Globus pallidus (tissue), 1 donor: Measurements from ENCODE around the gene SRP9.
"Not testable (repeated sequence)": the region's sequence is repeated elsewhere in the genome, so short reads cannot be mapped to it uniquely, and the experiment has no call there.

Source experiments
- DNase-seq: peaks from one replicate; pipeline ENCODE4 v3.0.0-alpha.2; 2015; ENCODE audit warnings: low spot score

The SRP9 gene

GRCh38 chr1:225776294-225776693 is 1.3 kb upstream of the SRP9 start:
- DNase-seq: no peak

DNA sequence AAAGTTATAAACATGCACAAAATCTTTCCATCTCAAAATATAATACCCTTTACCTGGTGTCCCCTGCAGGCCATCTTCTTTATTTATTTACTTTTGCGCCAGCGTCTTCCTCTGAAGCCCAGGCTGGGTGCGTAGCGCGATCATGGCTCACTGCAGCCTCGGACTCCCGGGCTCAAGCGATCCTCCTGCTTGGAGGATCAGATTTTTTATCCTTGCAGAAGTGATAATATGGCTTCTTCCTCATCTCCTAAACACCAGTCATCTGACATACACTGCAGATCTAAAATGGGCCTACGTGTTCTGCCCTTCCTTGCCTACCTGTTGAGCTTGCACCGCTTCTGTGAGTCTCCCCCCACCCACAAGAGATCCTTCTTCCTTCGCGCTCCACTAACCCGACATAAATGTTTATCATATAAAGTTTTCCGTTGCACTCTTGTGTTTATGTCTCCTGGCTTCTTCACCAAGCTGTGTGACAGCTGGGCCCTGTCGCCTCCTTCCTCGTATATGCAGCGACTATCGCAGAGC is 506 bp upstream of the SRP9 start:
- no peak for DNase-seq

- no peak for DNase-seq
Observed at GRCh38 chr1:225778337-225778669, 677 bp downstream of the SRP9 start.

- DNase-seq: not testable (repeated sequence)
Observed at GRCh38 chr1:225779165-225779564, 1.5 kb downstream of the SRP9 start.

GRCh38 chr1:225780134-225780533 is 2.5 kb downstream of the SRP9 start:
- no peak for DNase-seq

DNA sequence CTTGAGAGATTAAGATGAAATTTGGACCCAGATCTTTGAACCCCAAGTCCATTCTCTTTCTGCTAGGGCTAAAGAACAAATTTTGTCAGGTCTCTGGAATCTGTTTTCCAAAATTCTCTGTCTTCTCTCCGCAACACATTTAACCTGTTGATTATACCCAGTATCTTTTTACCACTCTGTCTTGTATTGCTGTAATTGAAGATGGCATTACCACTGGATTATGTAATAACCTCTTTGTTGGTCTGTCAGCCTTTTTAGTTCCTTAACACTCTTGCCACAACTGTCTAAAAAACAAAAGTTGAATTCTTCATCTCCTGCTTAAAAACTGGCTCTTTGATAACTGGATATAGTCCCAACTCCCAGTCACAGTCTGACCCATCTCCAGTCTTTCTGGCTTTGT is 3.0 kb downstream of the SRP9 start:
- DNase-seq: no peak

DNA sequence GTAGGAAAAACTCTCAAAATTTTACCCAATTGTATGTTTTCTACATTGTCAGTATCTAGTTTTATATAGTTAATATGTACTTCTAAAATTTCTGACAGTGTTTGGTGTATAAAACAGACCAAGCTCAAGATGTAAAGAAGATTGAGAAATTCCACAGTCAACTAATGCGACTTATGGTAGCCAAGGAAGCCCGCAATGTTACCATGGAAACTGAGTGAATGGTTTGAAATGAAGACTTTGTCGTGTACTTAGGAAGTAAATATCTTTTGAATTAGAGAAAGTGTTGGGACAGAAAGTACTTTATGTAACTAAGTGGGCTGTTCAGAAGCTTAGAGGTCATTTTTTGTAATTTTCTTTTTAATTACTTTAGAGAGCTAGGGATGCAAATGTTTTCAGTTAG is 11.5 kb downstream of the SRP9 start:
- DNase-seq: not testable (repeated sequence)

DNA sequence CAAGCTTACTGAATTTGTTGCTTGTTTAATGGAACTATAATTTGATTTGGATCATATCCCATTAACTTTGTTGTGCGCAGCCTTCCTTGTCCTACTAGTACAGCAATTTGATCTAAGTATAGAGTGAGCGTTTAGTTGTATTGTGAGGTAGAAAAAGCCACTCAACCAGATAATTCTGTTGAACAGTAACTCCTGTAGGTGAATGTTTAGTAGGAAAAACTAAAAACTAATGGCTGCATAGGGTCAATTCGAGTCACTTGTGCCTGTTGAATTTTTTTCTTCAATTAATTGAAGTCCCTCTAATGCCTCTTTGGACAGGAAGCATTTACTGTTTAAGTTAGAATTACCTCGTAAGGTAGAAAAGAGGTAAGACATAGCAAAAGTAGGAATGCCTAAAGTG is 17.3 kb downstream of the SRP9 start:
- no peak for DNase-seq

DNA sequence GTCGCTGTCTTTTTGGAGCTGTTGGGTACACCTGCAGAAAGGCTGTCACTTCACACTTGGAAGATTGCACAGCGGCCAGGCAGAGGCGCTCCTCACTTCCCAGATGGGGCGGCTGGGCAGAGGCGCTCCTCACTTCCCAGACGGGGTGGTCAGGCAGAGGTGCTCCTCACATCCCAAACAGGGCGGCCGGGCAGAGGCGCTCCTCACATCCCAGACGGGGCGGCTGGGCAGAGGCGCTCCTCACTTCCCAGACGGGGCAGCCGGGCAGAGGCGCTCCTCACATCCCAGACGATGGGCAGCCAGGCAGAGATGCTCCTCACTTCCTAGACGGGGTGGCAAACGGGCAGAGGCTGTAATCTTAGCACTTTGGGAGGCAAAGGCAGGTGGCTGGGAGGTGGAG is 18.5 kb downstream of the SRP9 start:
- DNase-seq: not testable (repeated sequence)

- DNase-seq: not testable (repeated sequence)
Observed at GRCh38 chr1:225801146-225801545, 23.5 kb downstream of the SRP9 start.

GRCh38 chr1:225806249-225806648 is 28.6 kb downstream of the SRP9 start:
- no peak for DNase-seq

GRCh38 chr1:225806736-225807135 is 29.1 kb downstream of the SRP9 start:
- not testable (repeated sequence) for DNase-seq

GRCh38 chr1:225808136-225808535 is 30.5 kb downstream of the SRP9 start:
- DNase-seq: no peak

- DNase-seq: peak; percentile 81
Observed at GRCh38 chr1:225809842-225810578, 32.4 kb downstream of the SRP9 start, which contains the start of gene EPHX1. Gene EPHX1, plus strand, starts transcription at chr1:225810124. Its CDS starts 18,606 bp downstream, at chr1:225828730.

DNA sequence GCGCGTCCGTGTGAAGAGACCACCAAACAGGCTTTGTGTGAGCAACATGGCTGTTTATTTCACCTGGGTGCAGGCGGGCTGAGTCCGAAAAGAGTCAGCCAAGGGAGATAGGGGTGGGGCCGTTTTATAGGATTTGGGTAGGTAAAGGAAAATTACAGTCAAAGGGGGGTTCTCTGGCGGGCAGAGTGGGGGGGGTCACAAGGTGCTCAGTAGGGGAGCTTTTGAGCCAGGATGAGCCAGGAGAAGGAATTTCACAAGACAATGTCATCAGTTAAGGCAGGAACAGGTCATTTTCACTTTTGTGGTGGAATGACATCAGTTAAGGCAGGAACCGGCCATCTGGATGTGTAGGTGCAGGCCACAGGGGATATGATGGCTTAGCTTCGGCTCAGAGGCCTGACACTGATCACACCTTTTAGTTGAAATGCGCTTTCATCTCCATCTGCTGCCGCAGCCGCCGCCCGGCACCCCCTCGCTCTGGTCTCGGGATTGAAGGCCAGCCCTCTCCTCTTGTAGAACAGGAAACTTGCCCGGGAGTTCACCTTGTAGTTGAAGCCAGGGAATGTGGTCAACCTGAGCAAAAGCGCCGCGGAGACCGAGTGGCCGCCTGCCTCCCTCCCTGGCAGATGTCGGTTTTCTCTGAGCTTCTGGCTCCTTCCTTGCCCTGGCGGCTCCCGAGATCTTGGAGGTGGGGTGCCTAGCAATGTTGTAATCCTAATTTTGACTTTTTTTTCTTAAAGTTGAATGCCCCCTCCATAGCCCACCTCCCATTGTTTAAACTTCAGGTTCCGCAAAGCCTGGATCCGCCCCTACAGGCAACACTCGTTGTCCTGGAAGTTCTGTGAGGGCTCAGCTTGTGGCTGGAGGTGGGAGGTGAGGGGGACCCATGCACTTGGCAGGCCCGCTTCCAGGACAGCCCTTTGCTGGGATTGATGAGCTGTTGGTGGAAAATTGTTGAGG is 33.2 kb downstream of the SRP9 start:
- DNase-seq: not testable (repeated sequence)

DNA sequence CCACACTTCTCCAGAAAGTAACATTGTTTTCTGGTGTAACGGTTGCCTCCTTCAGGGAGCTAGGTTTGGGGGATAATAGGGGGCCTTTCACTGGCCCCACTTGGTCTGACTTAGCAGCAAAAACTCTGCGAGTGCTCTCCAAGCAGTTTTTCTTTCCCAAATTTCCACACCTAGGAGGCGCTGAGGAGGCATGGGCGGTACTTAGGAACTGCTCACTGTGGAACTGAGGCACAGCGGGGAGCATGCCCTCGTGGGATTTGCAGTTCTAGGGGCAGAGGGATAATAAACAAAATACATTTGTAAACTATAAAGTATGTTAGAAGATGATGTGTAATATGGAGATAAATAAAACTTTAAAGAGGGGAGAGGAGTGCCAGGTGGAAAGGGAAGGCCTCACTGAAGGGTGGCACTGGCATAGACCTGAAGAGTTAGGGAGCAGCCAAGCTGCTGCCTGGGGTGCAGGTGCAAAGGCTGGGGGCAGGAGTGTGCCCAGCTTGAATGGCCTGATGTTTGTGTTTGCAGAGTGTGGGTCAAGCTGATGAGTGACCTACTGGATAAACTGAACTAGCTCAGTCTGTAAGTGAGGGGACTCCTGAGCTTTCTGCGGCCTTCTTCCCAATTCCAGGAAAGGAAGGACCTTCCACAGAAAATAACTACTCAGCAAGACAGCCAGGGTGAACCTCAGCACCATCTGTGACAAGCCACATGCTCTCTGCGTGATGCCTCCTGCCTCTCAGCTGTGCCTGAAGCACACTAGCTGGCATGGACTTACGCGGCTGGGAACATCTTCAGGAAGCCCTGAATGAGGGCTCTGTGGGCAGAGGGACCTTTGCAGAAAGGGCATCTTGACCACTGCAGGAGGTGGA is 34.2 kb downstream of the SRP9 start:
- no peak for DNase-seq

GRCh38 chr1:225812488-225813213 is 35.0 kb downstream of the SRP9 start:
- DNase-seq: no peak

GRCh38 chr1:225813214-225813964 is 35.8 kb downstream of the SRP9 start:
- DNase-seq: no peak

- no peak for DNase-seq
Observed at GRCh38 chr1:225814381-225814780, 36.8 kb downstream of the SRP9 start.

DNA sequence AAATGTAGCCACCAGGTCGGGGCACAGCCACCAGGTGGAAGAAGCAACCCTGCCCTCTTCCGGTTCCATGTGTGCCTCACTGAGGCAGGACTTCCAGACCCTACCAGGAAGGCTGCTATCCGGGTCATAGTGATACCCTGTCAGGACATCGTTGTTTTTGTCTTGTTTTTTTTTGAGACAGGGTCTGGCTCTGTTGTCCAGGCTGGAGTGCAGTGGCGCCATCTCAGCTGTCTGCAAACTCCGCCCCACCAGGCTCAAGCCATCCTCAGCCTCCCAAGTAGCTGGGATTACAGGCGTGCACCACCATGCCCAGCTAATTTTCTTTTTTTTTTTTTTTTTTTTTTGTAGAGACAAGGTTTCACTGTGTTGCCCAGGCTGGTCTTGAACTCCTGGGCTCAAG is 37.5 kb downstream of the SRP9 start:
- not testable (repeated sequence) for DNase-seq
